GM21786 (cell line): ENCODE measurements around the gene FSCN2.

Experiments used
- ATAC-seq: cut with Tn5 transposase; IDR thresholded peaks from one replicate; pipeline ENCODE4 v1.9.1; 2021; ENCODE audit not compliant: unreplicated experiment

FSCN2 gene

DNA sequence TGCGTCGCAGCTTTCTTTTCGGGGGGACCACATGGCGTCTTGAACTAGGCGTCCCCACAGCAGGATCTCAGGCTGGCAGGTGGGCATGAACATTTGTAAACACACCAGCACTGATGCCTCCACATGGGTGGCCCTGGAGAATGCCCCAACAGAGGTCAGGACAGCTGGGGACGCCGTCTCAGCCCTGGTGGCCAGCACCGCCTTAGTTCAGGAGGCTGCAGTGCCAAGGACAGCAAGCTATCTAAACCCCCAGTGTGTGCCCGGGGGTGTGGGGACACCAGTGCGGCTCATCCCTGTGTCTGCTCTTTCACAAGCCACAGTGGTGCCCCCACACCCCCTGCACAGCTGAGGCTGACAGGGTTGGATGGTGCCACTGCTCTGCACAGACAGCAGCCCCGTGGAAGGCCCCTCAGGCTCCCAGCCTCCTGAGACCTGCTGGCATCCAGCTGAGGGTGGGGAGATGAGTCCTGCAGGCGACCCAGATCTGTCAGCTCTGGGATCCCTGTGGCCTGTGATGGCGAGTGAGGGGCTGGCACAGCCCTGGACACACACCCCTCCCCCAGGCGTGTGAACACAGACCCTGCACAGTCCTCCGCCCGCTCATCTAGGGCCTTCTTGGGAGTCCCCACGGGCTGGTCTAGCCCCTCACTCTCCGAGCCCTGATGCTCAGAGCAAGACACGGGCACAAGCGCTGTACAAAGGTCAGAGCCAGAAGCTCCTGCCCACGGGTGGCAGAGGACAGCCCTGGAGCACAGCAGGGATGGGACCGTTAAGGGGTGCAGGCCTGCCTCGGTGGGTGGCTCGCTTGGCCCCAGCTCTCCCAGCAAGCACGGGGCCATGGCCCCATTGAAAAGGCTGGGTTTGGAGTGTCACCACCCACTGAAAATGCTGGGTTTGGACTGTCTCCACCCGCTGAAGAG lies 10.7 kb downstream of the FSCN2 start:
- ATAC-seq = no peak

DNA sequence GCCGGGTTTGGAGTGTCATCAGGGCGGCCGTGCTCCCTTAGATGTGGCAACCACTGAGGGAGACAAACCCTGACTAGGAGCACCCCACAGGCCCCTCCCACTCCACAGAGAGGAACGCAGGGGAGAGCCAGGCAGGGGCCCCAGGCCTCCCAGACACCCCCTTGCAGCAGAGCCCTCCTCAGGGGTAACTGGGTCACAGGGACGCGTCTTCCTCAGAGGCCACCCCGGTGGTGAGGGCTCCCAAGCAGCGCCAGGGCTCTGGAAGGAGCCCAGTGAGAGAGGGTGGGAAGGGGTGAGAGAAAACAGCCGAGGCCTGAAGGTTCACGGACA lies 11.4 kb downstream of the FSCN2 start:
- no peak for ATAC-seq

DNA sequence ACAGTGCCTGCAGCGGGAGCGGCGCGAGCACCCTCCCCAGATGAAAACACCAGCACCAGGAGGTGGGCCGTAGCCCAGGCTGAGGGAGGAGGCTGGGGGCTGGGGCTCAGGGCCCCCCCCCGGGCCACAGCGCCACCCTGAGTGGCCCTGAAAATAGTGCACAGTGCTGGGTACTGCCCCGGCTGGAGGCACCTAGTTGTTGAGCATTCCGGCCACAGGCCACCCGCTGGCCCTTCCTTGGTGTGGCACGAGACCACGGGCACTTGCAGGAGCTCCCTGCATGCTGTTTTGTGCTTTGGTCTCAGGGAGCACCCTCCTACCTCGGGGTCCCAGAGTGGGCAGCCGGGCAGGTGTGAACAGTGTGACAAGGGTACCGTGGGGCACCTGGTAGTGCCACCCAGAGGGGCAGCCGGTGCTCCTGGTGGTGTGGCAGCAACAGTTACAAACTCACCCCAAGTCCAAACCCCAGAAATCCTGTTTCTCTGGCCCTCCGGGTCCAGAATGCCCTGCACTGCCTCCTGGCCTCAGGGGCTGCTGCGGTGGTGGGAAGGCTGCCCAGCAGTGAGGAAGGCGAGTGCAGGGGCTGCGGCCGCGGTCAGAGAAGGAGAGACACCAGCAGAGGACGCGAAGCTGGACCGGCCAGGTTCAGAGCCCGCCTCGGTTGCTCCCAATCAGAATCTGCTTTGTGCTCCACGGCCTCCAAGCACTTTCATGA lies 11.9 kb downstream of the FSCN2 start:
- no peak for ATAC-seq

DNA sequence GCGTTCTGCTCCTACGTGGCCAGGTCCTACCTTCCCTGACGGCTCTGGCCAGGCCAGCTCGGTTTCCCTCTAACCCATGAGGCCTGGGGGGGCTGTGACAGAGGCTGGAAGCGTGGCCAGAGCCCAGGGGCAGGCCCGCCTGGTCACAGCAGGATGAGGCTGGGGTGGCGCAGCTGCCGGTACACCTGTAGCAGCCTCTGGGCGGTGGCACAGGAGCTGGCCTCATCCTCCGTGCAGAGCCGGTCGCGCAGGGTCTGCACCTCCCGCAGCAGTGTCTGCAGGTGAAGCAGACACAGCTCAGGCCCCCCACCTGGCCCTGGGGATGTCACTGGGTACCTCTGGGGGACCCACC lies 12.5 kb downstream of the FSCN2 start:
- ATAC-seq = no peak

DNA sequence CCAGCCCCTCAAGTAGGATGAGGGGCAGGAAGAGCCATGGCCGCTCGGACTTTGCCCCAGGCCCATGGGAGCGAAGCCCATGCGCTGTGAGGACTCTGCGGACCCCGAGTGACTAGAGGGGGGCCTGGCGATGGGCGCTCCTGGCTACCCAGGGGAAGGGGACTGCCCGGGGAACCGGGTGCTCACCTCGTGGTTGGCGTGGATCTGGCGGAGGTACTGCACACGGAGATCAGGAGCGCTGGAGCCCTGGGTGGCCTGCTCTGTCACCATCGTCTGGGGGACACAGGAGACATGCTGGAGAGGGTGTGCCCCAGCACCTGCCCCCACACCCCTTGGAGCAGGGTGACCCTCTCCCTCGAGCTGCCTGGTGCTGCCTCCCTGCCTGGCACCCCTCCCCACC lies 12.9 kb downstream of the FSCN2 start:
- no peak for ATAC-seq

DNA sequence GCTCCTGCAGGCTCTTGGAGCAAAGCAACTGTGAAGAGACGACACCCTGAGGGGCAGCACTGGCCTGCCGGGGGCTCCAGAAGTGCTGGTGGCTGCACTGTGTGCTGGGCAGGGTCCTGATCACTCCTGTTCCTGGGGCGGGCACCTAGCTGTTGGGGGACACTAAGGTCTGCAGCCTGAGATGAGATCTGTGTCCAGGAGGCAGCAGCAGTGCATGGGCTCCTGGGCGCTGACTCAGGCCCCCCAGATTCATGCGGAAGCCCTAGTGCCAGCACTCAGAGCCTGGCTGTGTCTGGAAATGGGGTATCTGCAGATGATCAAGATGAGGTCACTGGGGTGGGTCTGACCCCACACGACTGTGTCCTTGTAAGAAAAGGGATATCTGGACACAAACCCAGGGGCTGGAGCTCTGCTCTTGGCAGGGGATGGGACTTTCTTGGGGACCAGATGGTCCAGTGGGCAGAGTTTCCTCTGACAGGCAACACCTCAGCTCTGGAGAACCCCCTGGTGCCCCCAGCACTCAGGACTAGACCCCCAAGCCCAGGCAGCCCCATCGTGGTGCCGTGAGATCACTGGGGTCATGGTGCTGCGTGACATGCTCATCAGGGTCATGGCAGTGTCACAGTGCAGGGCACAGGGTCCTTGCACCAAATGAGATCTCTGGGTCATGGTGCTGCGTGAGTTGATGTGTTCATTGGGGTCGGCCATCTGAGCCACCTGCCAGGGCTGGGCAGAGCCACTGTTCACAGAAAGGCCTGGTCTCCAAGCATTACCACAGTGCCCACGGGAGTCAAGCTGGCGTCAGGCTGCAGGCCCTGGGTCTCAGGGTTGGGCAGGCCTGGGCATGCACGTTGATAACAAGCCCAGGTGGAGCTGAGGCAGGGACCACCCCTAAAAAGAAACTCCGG lies 14.5 kb downstream of the FSCN2 start:
- no peak for ATAC-seq

DNA sequence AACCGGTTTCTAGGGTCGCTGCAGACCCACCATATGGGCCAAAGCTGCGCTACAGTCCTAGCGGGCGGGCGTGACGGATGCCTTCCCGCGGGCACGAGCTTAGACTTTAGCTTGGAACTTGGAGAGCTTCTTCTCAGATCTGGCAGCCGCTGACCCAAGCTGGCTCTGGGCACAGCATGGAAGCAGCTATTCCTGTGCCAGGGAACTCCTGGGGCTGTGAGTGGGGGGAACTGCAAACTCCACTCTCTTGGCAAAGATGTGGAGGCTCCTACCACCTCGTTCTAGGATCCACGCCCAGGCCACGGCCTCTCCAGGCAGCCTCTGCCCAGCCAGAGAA lies 15.1 kb downstream of the FSCN2 start:
- ATAC-seq = no peak

DNA sequence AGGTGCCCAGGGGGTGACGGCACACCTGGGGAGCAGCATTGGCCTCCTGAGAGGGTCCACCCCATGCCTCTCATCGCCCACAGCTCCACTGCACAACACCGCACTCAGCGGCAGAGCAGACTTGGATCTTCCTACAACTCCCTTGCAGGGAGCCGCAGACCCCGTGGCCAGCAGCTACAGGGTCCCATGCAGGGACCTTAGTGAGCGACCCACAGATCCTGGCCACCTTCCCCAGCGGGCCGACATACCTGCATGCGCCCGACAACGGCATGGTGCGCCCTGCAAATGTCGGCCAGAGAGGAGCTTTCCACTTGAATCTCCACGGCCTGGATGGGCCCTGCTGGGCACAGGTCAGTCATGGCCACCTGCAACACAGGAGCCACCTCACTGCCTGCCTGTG lies 15.6 kb downstream of the FSCN2 start:
- no peak for ATAC-seq

DNA sequence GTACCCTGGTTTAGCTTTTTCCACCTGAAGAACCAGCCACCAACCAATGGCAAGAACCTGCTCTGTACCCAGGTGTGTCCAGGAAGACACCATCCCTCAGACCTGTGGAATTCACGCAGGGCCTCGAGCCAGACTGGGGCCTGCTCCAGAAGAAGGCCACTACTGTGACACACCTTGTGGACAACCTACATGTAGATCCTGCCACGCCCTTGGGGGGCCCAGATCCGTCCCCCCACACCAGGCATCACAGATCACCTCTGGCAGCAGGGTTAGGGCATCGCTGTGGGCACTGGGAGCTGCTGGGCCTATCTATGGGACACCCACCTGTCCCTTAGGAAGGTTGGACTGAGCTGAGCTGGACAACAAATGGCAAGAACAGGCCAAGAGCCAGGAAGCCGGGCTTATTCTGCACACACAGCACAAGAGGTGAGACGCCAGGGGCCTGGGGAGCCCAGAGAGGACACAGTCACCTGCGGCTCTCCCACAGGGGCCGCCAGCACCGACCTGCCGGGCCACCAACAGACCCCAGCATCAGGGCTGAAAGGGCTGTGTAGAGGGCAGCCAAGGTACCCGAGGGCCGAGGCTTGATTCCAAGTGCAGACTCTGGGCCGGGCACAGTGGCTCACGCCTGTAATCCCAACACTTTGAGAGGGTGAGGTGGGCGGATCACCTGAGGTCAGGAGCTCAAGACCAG lies 16.3 kb downstream of the FSCN2 start:
- no peak for ATAC-seq

DNA sequence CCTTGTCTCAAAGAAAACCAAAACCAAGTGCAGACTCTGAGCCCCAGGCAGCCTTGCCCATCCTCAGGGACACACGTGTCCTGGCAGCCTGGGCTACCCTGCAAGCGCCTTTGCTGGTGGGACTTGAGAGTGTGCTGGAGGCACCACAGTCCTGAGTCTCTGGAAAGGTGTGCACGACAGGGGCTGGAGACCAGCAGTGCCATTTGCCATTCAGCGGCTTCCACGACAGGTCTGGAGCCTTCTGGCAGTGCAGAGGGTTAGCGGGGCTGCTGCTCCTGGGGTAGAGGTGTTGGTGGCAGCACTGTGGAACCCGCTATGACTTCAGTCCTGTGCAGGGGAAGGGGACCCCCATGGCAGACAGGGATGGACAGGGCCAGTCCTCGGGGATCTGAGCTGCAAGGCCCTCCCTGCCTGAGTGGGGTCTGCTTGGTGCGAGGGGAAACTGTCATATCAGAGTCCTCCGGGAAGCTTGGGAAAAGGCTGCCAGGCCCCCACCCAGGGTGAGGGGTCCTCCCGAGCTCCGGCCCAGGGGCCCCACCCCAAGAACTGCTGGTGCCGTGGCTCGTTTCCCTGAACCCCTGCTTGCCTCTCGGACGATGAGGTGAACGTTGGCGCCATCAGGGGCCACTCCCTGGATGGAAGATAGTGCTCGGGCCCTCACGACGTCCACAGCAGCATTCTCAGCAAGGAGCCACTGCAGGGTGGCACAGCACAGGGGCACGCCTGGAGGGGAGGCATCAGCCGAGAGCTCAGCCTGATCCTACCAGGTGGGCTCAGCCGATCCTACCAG lies 17.2 kb downstream of the FSCN2 start:
- no peak for ATAC-seq

DNA sequence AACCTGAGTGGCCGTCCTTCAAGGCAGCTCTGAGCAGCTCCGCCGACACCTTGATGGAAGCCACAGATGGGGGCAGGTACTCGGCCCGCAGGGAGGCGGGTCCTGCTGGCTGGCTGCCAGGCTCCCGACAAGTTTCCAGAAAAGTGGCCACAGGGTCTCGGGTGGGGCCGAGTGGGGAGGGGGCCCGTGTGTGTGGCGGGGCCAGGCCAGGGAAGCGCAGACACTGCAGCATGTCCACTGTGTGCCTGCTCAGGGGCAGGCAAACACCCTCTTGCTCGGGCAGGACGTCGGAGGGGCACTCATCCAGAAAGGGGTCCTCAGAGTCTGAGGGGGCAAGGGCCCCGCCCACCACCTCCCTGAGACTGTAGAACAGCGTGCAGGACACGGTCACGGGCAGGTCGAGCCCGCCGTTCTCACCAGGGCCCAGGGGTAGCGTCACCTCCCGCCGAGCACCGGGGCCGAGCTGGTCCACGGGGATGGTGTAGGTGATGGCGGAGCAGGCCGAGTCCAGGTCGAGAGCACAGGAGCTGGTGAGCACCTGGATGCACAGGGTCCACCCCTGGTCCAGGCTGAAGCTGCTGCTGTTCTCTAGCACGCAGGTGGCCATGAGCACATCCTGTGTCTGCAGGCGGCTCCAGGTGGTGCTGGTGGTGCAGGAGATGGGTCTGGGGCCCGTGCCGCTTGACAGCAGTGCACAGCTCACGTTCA lies 18.9 kb downstream of the FSCN2 start:
- ATAC-seq = no peak

DNA sequence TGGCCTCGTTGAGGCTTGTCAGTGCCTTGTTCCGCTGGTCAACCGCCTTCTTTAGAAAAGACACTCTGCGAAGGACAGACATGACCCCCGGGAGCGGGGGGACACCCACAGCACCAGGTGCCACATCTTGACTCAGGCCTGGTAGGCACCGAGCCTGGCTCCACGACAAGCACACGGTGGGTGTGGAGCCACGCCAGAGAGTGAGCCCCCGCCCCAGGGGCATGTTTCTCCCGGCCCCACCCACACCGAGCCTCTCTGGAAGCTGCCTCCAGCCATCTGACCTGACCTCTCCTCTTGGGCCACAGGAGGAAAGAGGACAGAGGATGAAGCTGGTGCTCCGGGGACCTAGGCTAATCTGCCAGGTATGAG lies 19.4 kb downstream of the FSCN2 start:
- no peak for ATAC-seq

DNA sequence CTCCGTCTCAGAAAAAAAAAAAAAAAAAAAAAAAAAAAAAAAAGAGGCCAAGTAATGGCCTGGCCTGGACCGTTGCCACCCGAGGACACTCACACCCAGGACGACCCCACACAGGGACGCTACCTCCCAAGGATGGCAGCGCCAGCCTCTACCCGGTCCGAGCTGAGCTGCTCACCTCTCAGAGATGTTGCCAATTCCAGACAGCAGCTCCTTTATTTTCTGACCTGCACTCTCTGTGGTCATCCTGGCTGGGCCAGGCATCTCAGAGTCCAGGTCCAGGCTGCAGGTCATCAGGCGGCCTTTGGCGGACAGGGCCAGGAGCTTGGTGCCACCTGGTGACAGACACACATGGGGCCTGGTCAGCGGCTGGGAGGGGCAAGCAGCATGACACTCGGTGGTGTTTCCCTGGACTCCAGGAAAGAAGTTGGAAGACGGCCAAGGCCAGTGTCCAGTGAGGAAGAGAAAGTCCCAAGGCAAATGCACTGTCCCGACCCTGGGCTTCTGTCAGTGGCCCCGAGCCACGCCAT lies 20.9 kb downstream of the FSCN2 start:
- no peak for ATAC-seq

DNA sequence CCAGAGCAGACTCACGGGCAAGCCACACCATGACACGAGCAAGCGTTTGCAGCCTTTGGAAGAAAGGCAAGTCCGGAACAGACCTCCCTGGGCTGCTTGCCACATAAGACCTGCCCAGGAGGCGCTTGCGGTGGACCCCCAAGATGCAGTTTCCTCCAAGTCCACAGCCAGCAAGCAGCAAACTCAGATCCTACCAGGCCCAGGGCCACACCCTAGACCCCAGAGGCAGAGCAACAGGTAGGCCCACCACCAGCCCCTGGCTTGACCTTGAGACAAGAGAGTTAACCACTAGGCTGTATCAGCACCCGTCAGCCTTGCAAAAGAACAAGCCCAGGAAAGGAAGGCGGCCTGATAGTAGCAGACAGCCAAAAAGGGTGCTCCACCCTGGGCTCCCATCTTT lies 21.6 kb downstream of the FSCN2 start:
- no peak for ATAC-seq

DNA sequence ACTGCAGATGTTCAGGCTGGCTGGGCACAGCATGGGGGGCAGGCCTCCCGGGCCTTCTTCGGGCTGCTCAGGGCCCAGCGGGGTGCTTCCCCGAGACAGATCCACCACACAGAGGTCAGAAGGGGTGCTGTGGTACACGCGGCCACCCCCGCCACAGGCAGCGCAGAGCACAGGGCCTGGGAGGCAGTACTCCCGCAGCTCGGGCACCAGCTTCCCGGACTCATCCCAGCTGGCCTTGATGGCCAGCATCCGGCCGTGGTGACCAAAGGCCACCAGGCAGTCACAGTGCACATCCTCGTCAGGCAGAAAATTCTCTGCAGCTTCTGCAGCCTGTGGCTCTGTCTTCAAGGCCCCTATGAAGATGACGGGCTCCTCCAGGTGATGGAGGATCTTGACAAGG lies 22.1 kb downstream of the FSCN2 start:
- no peak for ATAC-seq

DNA sequence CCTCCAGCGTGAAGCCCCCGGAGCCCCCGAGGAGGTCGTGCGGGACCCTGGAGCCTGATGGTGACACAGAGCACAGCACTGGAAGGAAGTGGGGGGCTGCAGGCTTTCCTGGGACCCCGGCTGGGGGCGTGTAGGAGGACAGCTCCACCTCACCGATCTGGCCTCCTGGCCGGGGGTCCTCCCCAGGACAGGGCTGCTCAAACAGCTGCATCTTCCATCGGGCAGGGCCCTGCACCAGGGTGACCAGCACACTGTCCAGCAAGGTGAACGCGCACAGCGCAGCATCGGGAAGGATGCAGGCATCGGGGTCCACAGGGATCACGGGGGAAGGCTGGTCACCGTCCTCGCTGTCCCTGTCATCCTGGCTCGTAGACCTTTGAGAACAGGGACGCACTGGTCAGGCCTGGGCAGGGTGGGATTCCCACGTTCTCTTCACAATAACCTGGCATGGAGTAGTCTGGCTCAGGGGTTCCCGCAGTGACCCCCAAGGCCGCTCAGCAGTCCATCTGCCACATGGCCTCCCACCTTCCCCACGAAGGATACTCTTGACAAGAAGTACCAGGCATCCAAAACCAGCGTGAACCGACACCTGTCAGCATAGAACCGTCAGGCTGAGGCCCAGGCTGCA lies 22.8 kb downstream of the FSCN2 start:
- ATAC-seq = no peak

DNA sequence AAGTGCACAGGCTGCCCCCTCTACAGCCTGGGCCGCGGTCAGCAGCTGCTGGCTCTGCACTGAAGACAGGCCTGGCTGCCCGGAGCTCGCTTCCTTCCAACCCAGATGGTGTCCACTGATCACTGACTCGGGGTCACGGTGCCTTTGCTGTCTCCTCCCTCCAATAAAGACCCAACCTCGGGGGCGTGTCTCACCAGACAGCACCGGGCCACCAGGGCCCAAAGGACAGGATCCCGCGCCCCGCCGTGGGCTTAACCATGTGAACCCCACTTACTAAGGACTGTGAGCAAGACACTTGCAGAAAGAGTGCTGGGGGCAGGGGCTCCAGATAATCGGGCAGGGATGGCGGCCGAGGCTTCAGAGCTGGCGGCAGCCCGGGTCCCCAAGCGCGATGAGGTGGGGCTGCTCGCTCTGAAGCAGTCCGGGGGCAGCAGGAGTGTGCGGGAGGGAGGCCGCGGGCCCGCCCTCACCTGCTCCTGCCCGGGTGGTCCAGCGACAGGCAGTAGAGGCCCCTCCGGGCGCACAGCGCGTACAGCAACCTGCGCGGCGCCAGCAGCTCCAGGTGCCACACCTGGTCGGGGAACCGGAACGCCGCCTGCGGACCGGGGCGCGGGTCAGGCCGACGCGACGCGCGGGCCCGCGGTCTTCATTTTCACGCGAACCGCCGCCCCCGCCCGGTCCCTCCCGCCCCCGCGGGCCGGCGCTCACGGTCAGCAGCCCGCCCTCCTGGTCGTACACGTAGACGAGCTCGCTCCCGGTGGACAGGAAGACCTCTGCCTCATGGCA lies 23.5 kb downstream of the FSCN2 start:
- ATAC-seq = peak; percentile 9
